ENCODE measurements around the gene SAMD15. TPM values are rescaled to one million over a fixed set of nuclear protein-coding genes. Genes with fewer than 3 reads are reported as not detected.

The SAMD15 gene
- total RNA-seq, 4 donors from 2014 or later: 0.20 to 1.5 (median 1.4) TPM; not detected in 1

DNA sequence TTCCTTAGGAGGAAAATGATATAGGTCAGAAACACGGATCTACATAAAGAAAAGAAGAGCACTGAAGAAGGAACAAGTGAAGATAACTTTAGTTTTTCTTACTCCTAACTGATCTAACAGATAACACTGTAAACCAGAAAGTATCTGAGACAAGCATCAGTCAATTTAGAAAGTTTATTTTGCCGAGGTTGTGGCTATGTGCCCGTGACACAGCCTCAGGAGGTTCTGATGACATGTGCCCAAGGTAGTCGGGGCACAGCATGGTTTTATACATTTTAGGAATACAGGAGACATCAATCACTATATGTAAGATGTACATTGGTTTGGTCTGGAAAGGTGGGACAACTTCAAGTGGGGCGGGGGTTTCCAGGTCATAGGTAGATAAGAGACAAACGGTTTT, 23.0 kb downstream of the SAMD15 start:
- Histone ChIP-seq H3K36me3 (no peaks in the 10 kb centered on the region), H3K27ac (no peak overlapping the region), H3K4me1 (no peaks in the 10 kb centered on the region), H3K27me3 (no peaks in the 10 kb centered on the region), H3K9me3 (no peaks in the 10 kb centered on the region), H3K4me3 (no peak overlapping the region)
- no peak for ATAC-seq
- 68 to 69% methylated on average over 6 of the region's 6 CpGs for whole genome bisulfite sequencing, 2 donors (ENCODE audit: low coverage in 1 of 2)
- TF ChIP-seq, protein P1, sequence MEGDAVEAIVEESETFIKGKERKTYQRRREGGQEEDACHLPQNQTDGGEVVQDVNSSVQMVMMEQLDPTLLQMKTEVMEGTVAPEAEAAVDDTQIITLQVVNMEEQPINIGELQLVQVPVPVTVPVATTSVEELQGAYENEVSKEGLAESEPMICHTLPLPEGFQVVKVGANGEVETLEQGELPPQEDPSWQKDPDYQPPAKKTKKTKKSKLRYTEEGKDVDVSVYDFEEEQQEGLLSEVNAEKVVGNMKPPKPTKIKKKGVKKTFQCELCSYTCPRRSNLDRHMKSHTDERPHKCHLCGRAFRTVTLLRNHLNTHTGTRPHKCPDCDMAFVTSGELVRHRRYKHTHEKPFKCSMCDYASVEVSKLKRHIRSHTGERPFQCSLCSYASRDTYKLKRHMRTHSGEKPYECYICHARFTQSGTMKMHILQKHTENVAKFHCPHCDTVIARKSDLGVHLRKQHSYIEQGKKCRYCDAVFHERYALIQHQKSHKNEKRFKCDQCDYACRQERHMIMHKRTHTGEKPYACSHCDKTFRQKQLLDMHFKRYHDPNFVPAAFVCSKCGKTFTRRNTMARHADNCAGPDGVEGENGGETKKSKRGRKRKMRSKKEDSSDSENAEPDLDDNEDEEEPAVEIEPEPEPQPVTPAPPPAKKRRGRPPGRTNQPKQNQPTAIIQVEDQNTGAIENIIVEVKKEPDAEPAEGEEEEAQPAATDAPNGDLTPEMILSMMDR (IDR thresholded peaks at IDR 0.05): no peak
- TF ChIP-seq POLR2A (IDR thresholded peaks at IDR 0.05) (no peak), EP300 (IDR thresholded peaks at IDR 0.05) (no peak), POLR2AphosphoS5 (IDR thresholded peaks at IDR 0.05) (no peak)

DNA sequence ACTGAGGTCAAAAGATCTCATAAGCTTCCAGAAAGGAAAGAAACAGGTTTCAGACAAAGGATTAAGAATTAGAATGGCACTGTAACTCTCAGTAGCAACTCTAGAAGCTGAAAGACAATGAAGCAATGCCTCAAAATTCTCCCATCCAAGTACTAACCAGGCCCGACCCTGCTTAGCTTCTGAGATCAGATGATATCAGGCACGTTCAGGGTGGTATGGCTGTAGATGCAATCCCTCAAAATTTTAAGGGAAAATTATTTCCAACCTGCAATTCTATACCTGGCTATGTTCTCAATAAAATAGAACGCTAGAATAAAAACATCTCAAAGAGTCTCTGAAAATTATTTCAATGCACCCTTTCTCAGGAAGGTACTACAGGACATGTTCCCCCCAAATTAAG, 26.6 kb downstream of the SAMD15 start:
- Histone ChIP-seq H3K27me3 (no peaks in the 10 kb centered on the region), H3K36me3 (no peaks in the 10 kb centered on the region), H3K27ac (no peak overlapping the region), H3K4me1 (no peaks in the 10 kb centered on the region), H3K4me3 (no peak overlapping the region), H3K9me3 (no peaks in the 10 kb centered on the region)
- ATAC-seq: no peak
- 85 to 95% methylated on average over 3 of the region's 3 CpGs for WGBS, 2 donors (ENCODE audit: low coverage in 1 of 2)
- no peak for TF ChIP-seq POLR2AphosphoS5 (IDR thresholded peaks at IDR 0.05)
- TF ChIP-seq, protein P1 (IDR thresholded peaks at IDR 0.05): no peak
- TF ChIP-seq POLR2A (IDR thresholded peaks at IDR 0.05): no peak
- no peak for TF ChIP-seq EP300 (IDR thresholded peaks at IDR 0.05)

DNA sequence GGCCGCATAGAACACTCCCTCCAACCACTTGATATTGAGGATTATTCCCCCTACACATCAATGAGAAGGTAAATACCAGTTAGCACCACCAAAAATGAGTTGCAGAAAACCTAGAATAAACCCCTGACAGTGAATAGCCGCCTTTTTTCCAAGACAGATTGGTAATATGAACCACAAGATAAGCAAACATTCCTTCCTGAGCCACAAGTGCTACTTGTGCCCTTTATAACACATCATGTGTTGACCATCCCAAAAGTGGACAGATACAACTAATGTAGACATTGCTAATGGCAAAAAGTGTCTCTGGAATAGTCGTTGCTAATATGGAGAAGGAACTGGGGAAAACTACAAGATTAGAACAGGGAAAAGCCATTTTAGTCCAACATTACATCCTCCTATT, 28.9 kb downstream of the SAMD15 start:
- no peaks in the 10 kb centered on the region for H3K9me3 ChIP-seq
- WGBS, 2 donors (ENCODE audit: low coverage in 1 of 2): 48 to 53% methylated on average over 2 to 3 of the region's 3 CpGs
- no peaks in the 10 kb centered on the region for H3K36me3 ChIP-seq
- ATAC-seq: no peak
- TF ChIP-seq POLR2A (IDR thresholded peaks at IDR 0.05): no peak
- TF ChIP-seq, protein P1 (IDR thresholded peaks at IDR 0.05): no peak
- no peak for TF ChIP-seq POLR2AphosphoS5 (IDR thresholded peaks at IDR 0.05)
- H3K4me1 ChIP-seq: no peaks in the 10 kb centered on the region
- no peak overlapping the region for H3K4me3 ChIP-seq
- H3K27me3 ChIP-seq: no peaks in the 10 kb centered on the region
- no peak overlapping the region for H3K27ac ChIP-seq

DNA sequence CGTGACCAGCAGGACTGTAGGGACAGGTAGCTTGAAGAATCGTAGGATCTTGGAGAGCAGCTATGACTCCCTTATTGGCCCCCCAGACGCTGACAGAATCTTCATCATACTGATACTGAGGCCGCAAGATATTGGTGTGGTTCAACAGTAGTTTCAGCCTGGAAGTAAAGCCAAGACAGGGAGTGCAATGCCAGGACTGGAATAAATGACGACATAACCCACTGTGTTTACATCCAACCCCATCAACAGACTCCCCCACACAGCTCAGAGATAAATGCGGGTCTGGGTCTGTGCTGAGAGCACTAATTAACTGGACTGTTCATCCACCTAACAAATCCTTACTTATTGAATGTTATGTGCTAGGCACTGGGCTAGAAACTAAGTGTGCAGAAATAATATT, 29.5 kb downstream of the SAMD15 start:
- Histone ChIP-seq H3K4me1 (no peaks in the 10 kb centered on the region), H3K27ac (no peak overlapping the region), H3K36me3 (no peaks in the 10 kb centered on the region), H3K4me3 (no peak overlapping the region), H3K27me3 (no peaks in the 10 kb centered on the region), H3K9me3 (no peaks in the 10 kb centered on the region)
- 21 to 36% methylated on average over 4 to 6 of the region's 6 CpGs for WGBS, 2 donors (ENCODE audit: low coverage in 1 of 2)
- ATAC-seq: no peak
- no peak for TF ChIP-seq POLR2AphosphoS5 (IDR thresholded peaks at IDR 0.05)
- TF ChIP-seq EP300 (IDR thresholded peaks at IDR 0.05): no peak
- TF ChIP-seq POLR2A (IDR thresholded peaks at IDR 0.05): no peak
- TF ChIP-seq, protein P1 (IDR thresholded peaks at IDR 0.05): no peak

DNA sequence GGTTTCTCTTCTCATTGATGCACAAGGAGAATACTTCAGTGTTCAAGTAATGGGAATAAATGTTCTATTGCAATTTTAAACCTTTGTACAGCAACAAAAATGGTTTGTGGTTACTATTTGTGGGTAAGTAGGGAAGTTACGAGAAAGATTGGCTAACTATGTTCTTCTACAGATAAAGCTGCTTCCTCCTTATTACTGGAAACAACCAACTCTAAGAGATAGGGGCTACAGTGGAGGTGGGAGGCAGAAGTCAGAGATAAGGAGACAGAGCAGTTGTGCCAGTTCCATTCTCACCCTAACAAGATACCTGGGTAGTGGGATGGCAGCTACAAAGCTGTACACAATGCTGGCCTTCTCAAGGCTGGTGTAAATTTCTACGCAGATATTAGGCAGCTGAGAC, 30.0 kb downstream of the SAMD15 start:
- H3K4me1 ChIP-seq: no peaks in the 10 kb centered on the region
- H3K27me3 ChIP-seq: no peaks in the 10 kb centered on the region
- no peaks in the 10 kb centered on the region for H3K36me3 ChIP-seq
- no peaks in the 10 kb centered on the region for H3K9me3 ChIP-seq
- ATAC-seq: no peak
- H3K4me3 ChIP-seq: no peak overlapping the region
- no peak overlapping the region for H3K27ac ChIP-seq
- TF ChIP-seq POLR2A (IDR thresholded peaks at IDR 0.05) (no peak), POLR2AphosphoS5 (IDR thresholded peaks at IDR 0.05) (no peak), EP300 (IDR thresholded peaks at IDR 0.05) (no peak)
- TF ChIP-seq, protein P1 (IDR thresholded peaks at IDR 0.05): no peak
- 81 to 100% methylated on average over 2 of the region's 2 CpGs for WGBS, 2 donors (ENCODE audit: low coverage in 1 of 2)

Measured in gastroesophageal sphincter (tissue), 4 donors.